PFSK-1 (cell line): ENCODE data around the gene SYNPO.

Source experiments
- POLR2AphosphoS5 ChIP-seq: IDR thresholded peaks from 2 replicates; pipeline ENCODE4 v1.6.1; 2012; ENCODE audit warnings: low read depth, mild to moderate bottlenecking, control low read depth, low read length, moderate library complexity
- REST ChIP-seq, 2 experiments: IDR thresholded peaks; 2 replicates each; pipeline versions ENCODE4 v1.6.1 to v1.8.0; 2011 to 2012; ENCODE audit warnings: low read depth in 2 of 2, low read length in 2 of 2, control low read depth in 1 of 2, inconsistent platforms in 1 of 2, mild to moderate bottlenecking in 1 of 2, moderate library complexity in 1 of 2; ENCODE audit not compliant: insufficient read depth in 1 of 2

- TF ChIP-seq REST (IDR thresholded peaks at IDR 0.05; ENCODE audit: insufficient read depth in 1 of 2, low read depth in 2 of 2, low read length in 2 of 2) (no peak), POLR2AphosphoS5 (no peak)
Measured at GRCh38 chr5:150639377-150639692, 1.1 kb upstream of the SYNPO start.
